Neural progenitor cell (in vitro differentiated cells): ENCODE results near the gene CGB1.
"Not testable (repeated sequence)": the region's sequence is repeated elsewhere in the genome, so short reads cannot be mapped to it uniquely, and the experiment has no call there.

Experiments
- CTCF ChIP-seq: fragments of 200-600 bp; sonication (generic); IDR thresholded peaks from 2 replicates; pipeline ENCODE4 v1.5.1; 2017; ENCODE audit warnings: antibody characterized with exemption, mild to moderate bottlenecking
- EZH2 ChIP-seq: fragments of 200-600 bp; sonication (generic); IDR thresholded peaks from 2 replicates; pipeline ENCODE4 v1.6.1; 2017; ENCODE audit warnings: antibody characterized with exemption, mild to moderate bottlenecking, moderate library complexity
- EZH2phosphoT487 ChIP-seq: fragments of 200-600 bp; sonication (generic); IDR thresholded peaks from 2 replicates; pipeline ENCODE4 v1.6.1; 2017; ENCODE audit warnings: antibody characterized with exemption

DNA sequence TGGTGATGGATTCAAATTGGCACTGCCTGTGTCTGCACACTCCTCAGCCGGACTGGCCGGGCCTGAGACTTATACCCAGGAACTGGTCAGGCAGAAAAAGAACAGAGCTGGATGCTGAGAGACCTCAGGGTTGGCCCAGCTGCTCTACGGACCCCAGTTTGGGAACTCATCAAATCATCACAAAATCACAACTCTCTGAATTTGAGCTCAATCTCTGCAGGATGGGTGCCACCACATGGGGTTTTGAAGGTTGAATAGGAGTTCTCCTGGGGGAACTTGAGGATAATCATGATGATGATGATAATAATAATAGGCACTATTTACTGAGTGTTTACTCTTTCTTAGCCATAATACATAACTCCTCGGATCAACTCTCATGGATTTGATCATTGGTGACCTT, 6.0 kb upstream of the CGB1 start:
- not testable (repeated sequence) for TF ChIP-seq EZH2, CTCF, EZH2phosphoT487
